Smooth muscle cell (in vitro differentiated cells): ENCODE results near the gene SIMC1. TPM values are rescaled to one million over a fixed set of nuclear protein-coding genes. Genes with fewer than 3 reads are reported as not detected.

Source experiments
- DNase-seq: peaks from one replicate; lab custom pipeline; 2025; ENCODE audit not compliant: unreplicated experiment; lab: John Stamatoyannopoulos, UW
- H2AFZ ChIP-seq: fragments of 200-600 bp; sonication (generic); 2 replicates; pipeline ENCODE4 v1.6.0; 2016; ENCODE audit warnings: antibody characterized with exemption, low read depth, mild to moderate bottlenecking
- H3F3A ChIP-seq: fragments of 200-600 bp; sonication (generic); 2 replicates; pipeline ENCODE4 v1.6.0; 2017; ENCODE audit warnings: antibody characterized with exemption, low read depth
- H3K27ac ChIP-seq: fragments of 200-600 bp; sonication (generic); 2 replicates; pipeline ENCODE4 v1.5.1; 2016; ENCODE audit warnings: low read depth, mild to moderate bottlenecking
- H3K27me3 ChIP-seq: fragments of 200-600 bp; sonication (generic); 2 replicates; pipeline ENCODE4 v1.6.1; 2016; ENCODE audit warnings: low read depth, mild to moderate bottlenecking
- H3K36me3 ChIP-seq: fragments of 200-600 bp; sonication (generic); 2 replicates; pipeline ENCODE4 v1.5.1; 2016; ENCODE audit warnings: low read depth
- H3K4me1 ChIP-seq: fragments of 200-600 bp; sonication (generic); 2 replicates; pipeline ENCODE4 v1.5.1; 2016; ENCODE audit warnings: low read depth
- H3K4me2 ChIP-seq: fragments of 200-600 bp; sonication (generic); 2 replicates; pipeline ENCODE4 v1.6.0; 2016; ENCODE audit warnings: mild to moderate bottlenecking
- H3K4me3 ChIP-seq: fragments of 200-600 bp; sonication (generic); 2 replicates; pipeline ENCODE4 v1.5.1; 2016; ENCODE audit warnings: mild to moderate bottlenecking
- H3K79me2 ChIP-seq: fragments of 200-600 bp; sonication (generic); 2 replicates; pipeline ENCODE4 v1.6.0; 2016; ENCODE audit warnings: low read depth, mild to moderate bottlenecking
- H3K9ac ChIP-seq: fragments of 200-600 bp; sonication (generic); 2 replicates; pipeline ENCODE4 v1.6.0; 2016; ENCODE audit warnings: low read depth
- H3K9me3 ChIP-seq: fragments of 200-600 bp; sonication (generic); replicated peaks from 2 replicates; pipeline ENCODE4 v1.5.1; 2016; ENCODE audit warnings: low read depth
- H4K20me1 ChIP-seq: fragments of 200-600 bp; sonication (generic); 2 replicates; pipeline ENCODE4 v1.6.0; 2016; ENCODE audit warnings: low read depth
- WGBS: methylation state at CpG from one replicate; pipeline ENCODE4 v1.1.7; 2016; ENCODE audit warnings: low lambda C conversion rate; 5-methylcytosine and 5-hydroxymethylcytosine counted together
- polyA plus RNA-seq: library from polyadenylated mRNA; unstranded; fragments of >200 nt; fragmentation: Nextera tagmentation; extraction: Ambion mirVana; gene quantifications from 2 replicates; pipeline ENCODE4 v1.2.1, GENCODE V29; 2016
- total RNA-seq: library from RNA; depleted of rRNA; stranded (reverse); fragments of >200 nt; gene quantifications from 2 replicates; pipeline ENCODE4 v1.2.3, GENCODE V29; 2014
- TF ChIP-seq, protein P1 (sequence below): fragments of 200-600 bp; sonication (generic); IDR thresholded peaks from 2 replicates; pipeline ENCODE4 v1.5.1; 2017; ENCODE audit warnings: borderline replicate concordance, mild to moderate bottlenecking, antibody characterized with exemption; ENCODE audit not compliant: insufficient read depth, poor library complexity, severe bottlenecking

The SIMC1 gene
- total and polyA plus RNA-seq, 2 experiments from 2014 or later, result 15.3 to 16.3 TPM

GRCh38 chr5:176355400-176356178, 117.4 kb downstream of the SIMC1 start:
- WGBS, result 94% methylated on average over 16 of the region's 16 CpGs

GRCh38 chr5:176356179-176356566, 117.9 kb downstream of the SIMC1 start:
- DNase-seq, result no peak
- H3K27ac ChIP-seq, result no peak overlapping the region
- no peak overlapping the region for H3K4me3 ChIP-seq
- H3K79me2 ChIP-seq, result peaks cover 78% of the 10 kb centered on the region
- TF ChIP-seq, protein P1, sequence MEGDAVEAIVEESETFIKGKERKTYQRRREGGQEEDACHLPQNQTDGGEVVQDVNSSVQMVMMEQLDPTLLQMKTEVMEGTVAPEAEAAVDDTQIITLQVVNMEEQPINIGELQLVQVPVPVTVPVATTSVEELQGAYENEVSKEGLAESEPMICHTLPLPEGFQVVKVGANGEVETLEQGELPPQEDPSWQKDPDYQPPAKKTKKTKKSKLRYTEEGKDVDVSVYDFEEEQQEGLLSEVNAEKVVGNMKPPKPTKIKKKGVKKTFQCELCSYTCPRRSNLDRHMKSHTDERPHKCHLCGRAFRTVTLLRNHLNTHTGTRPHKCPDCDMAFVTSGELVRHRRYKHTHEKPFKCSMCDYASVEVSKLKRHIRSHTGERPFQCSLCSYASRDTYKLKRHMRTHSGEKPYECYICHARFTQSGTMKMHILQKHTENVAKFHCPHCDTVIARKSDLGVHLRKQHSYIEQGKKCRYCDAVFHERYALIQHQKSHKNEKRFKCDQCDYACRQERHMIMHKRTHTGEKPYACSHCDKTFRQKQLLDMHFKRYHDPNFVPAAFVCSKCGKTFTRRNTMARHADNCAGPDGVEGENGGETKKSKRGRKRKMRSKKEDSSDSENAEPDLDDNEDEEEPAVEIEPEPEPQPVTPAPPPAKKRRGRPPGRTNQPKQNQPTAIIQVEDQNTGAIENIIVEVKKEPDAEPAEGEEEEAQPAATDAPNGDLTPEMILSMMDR, result no peak
- H3K9ac ChIP-seq, result no peak overlapping the region
- WGBS, result 97% methylated on average over 3 of the region's 3 CpGs
- no peaks in the 10 kb centered on the region for H3F3A ChIP-seq
- H3K4me1 ChIP-seq, result peaks cover 3% of the 10 kb centered on the region
- no peaks in the 10 kb centered on the region for H3K27me3 ChIP-seq
- peaks cover 84% of the 10 kb centered on the region for H4K20me1 ChIP-seq
- no peaks in the 10 kb centered on the region for H3K9me3 ChIP-seq
- no peak overlapping the region for H3K4me2 ChIP-seq
- H2AFZ ChIP-seq, result no peak overlapping the region
- H3K36me3 ChIP-seq, result no peaks in the 10 kb centered on the region

More at GRCh38 chr5:176355400-176356178, 117.4 kb downstream of the SIMC1 start:
- no peaks in the 10 kb centered on the region for H3K9me3 ChIP-seq
- TF ChIP-seq, protein P1, result no peak
- H3K9ac ChIP-seq, result no peak overlapping the region
- peaks cover under 1% of the 10 kb centered on the region for H3K4me1 ChIP-seq
- no peak for DNase-seq
- no peak overlapping the region for H3K27ac ChIP-seq
- no peak overlapping the region for H3K4me3 ChIP-seq
- H3K27me3 ChIP-seq, result no peaks in the 10 kb centered on the region
- H3K79me2 ChIP-seq, result peaks cover 72% of the 10 kb centered on the region
- no peak overlapping the region for H3K4me2 ChIP-seq
- H3F3A ChIP-seq, result no peaks in the 10 kb centered on the region
- no peak overlapping the region for H2AFZ ChIP-seq
- no peaks in the 10 kb centered on the region for H3K36me3 ChIP-seq
- peaks cover 89% of the 10 kb centered on the region for H4K20me1 ChIP-seq

- H4K20me1 ChIP-seq, result peaks cover 49% of the 10 kb centered on the region
- peak overlapping the region; percentile 98 for H3K4me3 ChIP-seq
- no peak overlapping the region for H2AFZ ChIP-seq
- TF ChIP-seq, protein P1, result no peak
- H3K9ac ChIP-seq, result no peak overlapping the region
- H3K4me1 ChIP-seq, result peaks cover 3% of the 10 kb centered on the region
- H3K4me2 ChIP-seq, result peak overlapping the region; percentile 97
- peaks cover 65% of the 10 kb centered on the region for H3K79me2 ChIP-seq
- H3K27ac ChIP-seq, result no peak overlapping the region
- no peaks in the 10 kb centered on the region for H3F3A ChIP-seq
- H3K27me3 ChIP-seq, result no peaks in the 10 kb centered on the region
- no peaks in the 10 kb centered on the region for H3K36me3 ChIP-seq
- H3K9me3 ChIP-seq, result no peaks in the 10 kb centered on the region
- 84% methylated on average over 4 of the region's 4 CpGs for WGBS
- no peak for DNase-seq
Measured at GRCh38 chr5:176359658-176360057, 121.4 kb downstream of the SIMC1 start.
